HL-60 (cell line): ENCODE data around the gene DPT.

ENCODE experiments used
- DNase-seq, 2 experiments: peaks; one replicate each; pipeline ENCODE4 v3.0.0-alpha.2; 2010 to 2020; ENCODE audit warnings: low read depth in 1 of 2, low spot score in 1 of 2
- H3K27ac ChIP-seq: fragments of 250-450 bp; sonication (Bioruptor Pico); replicated peaks from 2 replicates; pipeline ENCODE4 v1.5.1; 2020; ENCODE audit warnings: mild to moderate bottlenecking, moderate library complexity
- H3K27me3 ChIP-seq: fragments of 250-450 bp; sonication (Bioruptor Pico); 2 replicates; pipeline ENCODE4 v1.5.1; 2021; ENCODE audit warnings: mild to moderate bottlenecking, moderate library complexity; ENCODE audit not compliant: insufficient read depth, poor library complexity, severe bottlenecking
- H3K4me3 ChIP-seq: replicated peaks from 2 replicates; pipeline ENCODE4 v1.5.1; 2011; ENCODE audit warnings: mild to moderate bottlenecking, control low read depth, low read length; ENCODE audit not compliant: insufficient read depth
- CTCF ChIP-seq: IDR thresholded peaks from one replicate; pipeline ENCODE4 v1.5.1; 2011; ENCODE audit warnings: low read length, control low read depth, inconsistent platforms; ENCODE audit not compliant: insufficient read depth
- GABPA ChIP-seq: IDR thresholded peaks from 2 replicates; pipeline ENCODE4 v1.6.1; 2012; ENCODE audit warnings: low read depth
- POLR2AphosphoS5 ChIP-seq: IDR thresholded peaks from 2 replicates; pipeline ENCODE4 v1.6.1; 2012; ENCODE audit warnings: low read depth
- REST ChIP-seq: IDR thresholded peaks from 2 replicates; pipeline ENCODE4 v1.6.1; 2012; ENCODE audit warnings: low read depth; ENCODE audit not compliant: insufficient replicate concordance
- SPI1 ChIP-seq: IDR thresholded peaks from 2 replicates; pipeline ENCODE4 v1.6.1; 2012; ENCODE audit warnings: low read depth, mild to moderate bottlenecking, borderline replicate concordance

Gene DPT

GRCh38 chr1:168742994-168743650 is 14.1 kb upstream of the DPT start:
- TF ChIP-seq CTCF, result no peak
- no peak overlapping the region for H3K27ac ChIP-seq
- H3K4me3 ChIP-seq, result no peak overlapping the region
- DNase-seq, result no peak
- no peaks in the 10 kb centered on the region for H3K27me3 ChIP-seq

GRCh38 chr1:168742386-168742785 is 13.4 kb upstream of the DPT start:
- no peak for TF ChIP-seq GABPA
- no peak for TF ChIP-seq CTCF
- no peak for TF ChIP-seq REST
- no peak for TF ChIP-seq SPI1
- TF ChIP-seq POLR2AphosphoS5, result no peak
- no peaks in the 10 kb centered on the region for H3K27me3 ChIP-seq

GRCh38 chr1:168739908-168740307 is 10.9 kb upstream of the DPT start:
- H3K27me3 ChIP-seq, result no peaks in the 10 kb centered on the region
- no peak for DNase-seq
- H3K4me3 ChIP-seq, result no peak overlapping the region
- H3K27ac ChIP-seq, result no peak overlapping the region
- TF ChIP-seq CTCF, result no peak
- no peak for TF ChIP-seq GABPA
- TF ChIP-seq REST, result no peak
- no peak for TF ChIP-seq SPI1
- TF ChIP-seq POLR2AphosphoS5, result no peak

More at GRCh38 chr1:168742386-168742785, 13.4 kb upstream of the DPT start:
- no peak overlapping the region for H3K4me3 ChIP-seq
- H3K27ac ChIP-seq, result no peak overlapping the region
- DNase-seq, result no peak

GRCh38 chr1:168736520-168736919 is 7.5 kb upstream of the DPT start:
- TF ChIP-seq REST (no peak), POLR2AphosphoS5 (no peak), SPI1 (no peak), GABPA (no peak), CTCF (no peak)
- H3K27me3 ChIP-seq, result no peaks in the 10 kb centered on the region
- H3K4me3 ChIP-seq, result no peak overlapping the region
- no peak overlapping the region for H3K27ac ChIP-seq
- no peak for DNase-seq
